Progenitor cell of endocrine pancreas (in vitro differentiated cells): ENCODE results near the gene PLPPR5. TPM values are rescaled to one million over a fixed set of nuclear protein-coding genes. Genes with fewer than 3 reads are reported as not detected.
"Not testable (repeated sequence)": the region's sequence is repeated elsewhere in the genome, so short reads cannot be mapped to it uniquely, and the experiment has no call there.

Experiments used
- DNase-seq: peaks from one replicate; pipeline ENCODE4 v3.0.0; 2021; ENCODE audit warnings: low spot score; ENCODE audit not compliant: unreplicated experiment
- H3K27ac Mint-ChIP-seq: 2 replicates; pipeline ENCODE4 v1.8.0; 2021; ENCODE audit warnings: mild to moderate bottlenecking, moderate library complexity, mixed read lengths
- H3K27me3 Mint-ChIP-seq: 2 replicates; pipeline ENCODE4 v1.8.0; 2021; ENCODE audit warnings: mixed read lengths
- H3K36me3 Mint-ChIP-seq: 2 replicates; pipeline ENCODE4 v1.8.0; 2022; ENCODE audit warnings: mixed read lengths; ENCODE audit not compliant: insufficient read depth
- H3K4me1 Mint-ChIP-seq: 2 replicates; pipeline ENCODE4 v1.8.0; 2021; ENCODE audit warnings: low read depth, mixed read lengths
- H3K4me3 Mint-ChIP-seq: 2 replicates; pipeline ENCODE4 v1.8.0; 2021; ENCODE audit warnings: low read depth, mild to moderate bottlenecking, moderate library complexity, mixed read lengths
- H3K9me3 Mint-ChIP-seq: 2 replicates; pipeline ENCODE4 v1.8.0; 2021; ENCODE audit warnings: low read depth, mixed read lengths
- CTCF ChIP-seq: fragments of 200-600 bp; sonication (generic); IDR thresholded peaks from one replicate; pipeline ENCODE4 v1.5.0; 2021; ENCODE audit warnings: antibody characterized with exemption, mild to moderate bottlenecking; ENCODE audit not compliant: unreplicated experiment
- total RNA-seq: library from RNA; stranded (reverse); gene quantifications from 2 replicates; pipeline ENCODE4 v1.2.1, GENCODE V29; 2021

Gene PLPPR5
- total RNA-seq, 1 donor from 2014 or later, result 0.77 TPM

- Mint-ChIP-seq H3K27me3 (no peaks in the 10 kb centered on the region), H3K9me3 (no peaks in the 10 kb centered on the region), H3K36me3 (no peaks in the 10 kb centered on the region), H3K4me1 (no peaks in the 10 kb centered on the region), H3K4me3 (no peak overlapping the region), H3K27ac (no peak overlapping the region)
- no peak for DNase-seq
- TF ChIP-seq CTCF, result no peak
Observed at GRCh38 chr1:98887507-98887906, 117.2 kb downstream of the PLPPR5 start.

- Mint-ChIP-seq H3K27me3 (no peaks in the 10 kb centered on the region), H3K4me1 (no peaks in the 10 kb centered on the region)
- TF ChIP-seq CTCF, result no peak
Observed at GRCh38 chr1:98884864-98885263, 119.8 kb downstream of the PLPPR5 start.

GRCh38 chr1:98881901-98882300 lies 122.8 kb downstream of the PLPPR5 start:
- no peak for TF ChIP-seq CTCF
- Mint-ChIP-seq H3K4me3 (no peak overlapping the region), H3K4me1 (no peaks in the 10 kb centered on the region), H3K36me3 (no peaks in the 10 kb centered on the region), H3K9me3 (peaks cover 4% of the 10 kb centered on the region), H3K27me3 (no peaks in the 10 kb centered on the region), H3K27ac (no peak overlapping the region)
- DNase-seq, result no peak

More at GRCh38 chr1:98884864-98885263, 119.8 kb downstream of the PLPPR5 start:
- no peak for DNase-seq
- H3K4me3 Mint-ChIP-seq, result no peak overlapping the region
- peaks cover 4% of the 10 kb centered on the region for H3K9me3 Mint-ChIP-seq
- no peak overlapping the region for H3K27ac Mint-ChIP-seq
- no peaks in the 10 kb centered on the region for H3K36me3 Mint-ChIP-seq

GRCh38 chr1:98881234-98881633 lies 123.4 kb downstream of the PLPPR5 start:
- H3K36me3 Mint-ChIP-seq, H3K27ac Mint-ChIP-seq, DNase-seq, H3K9me3 Mint-ChIP-seq, H3K27me3 Mint-ChIP-seq, H3K4me3 Mint-ChIP-seq, H3K4me1 Mint-ChIP-seq: not testable (repeated sequence)

GRCh38 chr1:98874828-98875227 lies 129.8 kb downstream of the PLPPR5 start:
- no peak for TF ChIP-seq CTCF
- Mint-ChIP-seq H3K4me1 (no peaks in the 10 kb centered on the region), H3K9me3 (peaks cover 2% of the 10 kb centered on the region), H3K4me3 (no peak overlapping the region), H3K36me3 (no peaks in the 10 kb centered on the region), H3K27ac (no peak overlapping the region), H3K27me3 (no peaks in the 10 kb centered on the region)
- no peak for DNase-seq

- Mint-ChIP-seq H3K27me3 (no peaks in the 10 kb centered on the region), H3K27ac (no peak overlapping the region), H3K4me3 (no peak overlapping the region), H3K9me3 (peaks cover 8% of the 10 kb centered on the region), H3K4me1 (peaks cover 3% of the 10 kb centered on the region), H3K36me3 (peaks cover 2% of the 10 kb centered on the region)
- no peak for TF ChIP-seq CTCF
- DNase-seq, result no peak
Observed at GRCh38 chr1:98870959-98871903, 133.4 kb downstream of the PLPPR5 start.
